Prostate gland (tissue), 2 donors: ENCODE results near the gene RPL28. TPM values are rescaled to one million over a fixed set of nuclear protein-coding genes. Genes with fewer than 3 reads are reported as not detected.
"Not testable (repeated sequence)": the region's sequence is repeated elsewhere in the genome, so short reads cannot be mapped to it uniquely, and the experiment has no call there.

Experiments used
- DNase-seq: peaks from one replicate; pipeline ENCODE4 v3.0.0-alpha.2; 2019; ENCODE audit warnings: low spot score
- H3K27ac ChIP-seq, 2 donors: fragments of 200-600 bp; sonication (generic); 2 replicates each; pipeline ENCODE4 v1.5.1; 2017 to 2019
- H3K27me3 ChIP-seq: fragments of 200-600 bp; sonication (generic); replicated peaks from 2 replicates; pipeline ENCODE4 v1.5.1; 2019; ENCODE audit not compliant: insufficient read depth
- H3K36me3 ChIP-seq, 2 donors: fragments of 200-600 bp; sonication (generic); 1 replicate in 1 of 2; 2 replicates in 1 of 2; pipeline versions ENCODE4 v1.5.1 to v1.8.1; 2017 to 2019
- H3K4me1 ChIP-seq: fragments of 200-600 bp; sonication (generic); replicated peaks from 2 replicates; pipeline ENCODE4 v1.5.1; 2019
- H3K4me3 ChIP-seq, 2 donors: fragments of 200-600 bp; sonication (generic); 2 replicates each; pipeline ENCODE4 v1.5.1; 2017 to 2019
- H3K9me3 ChIP-seq: fragments of 200-600 bp; sonication (generic); 2 replicates; pipeline ENCODE4 v1.5.1; 2017
- POLR2A ChIP-seq: fragments of 450-650 bp; IDR thresholded peaks from one replicate; pipeline ENCODE4 v1.6.1; 2016; ENCODE audit warnings: antibody characterized with exemption, mild to moderate bottlenecking
- POLR2AphosphoS5 ChIP-seq: sonication (generic); formaldehyde crosslinking; IDR thresholded peaks from one replicate; pipeline ENCODE4 v1.6.1; 2017; ENCODE audit warnings: antibody characterized with exemption
- WGBS: methylation state at CpG from one replicate; pipeline ENCODE4 v1.1.5; 2018; 5-methylcytosine and 5-hydroxymethylcytosine counted together
- intact Hi-C: fragments of 100-400 bp; cut with DNase I; formaldehyde crosslinking; loops from one replicate; pipeline ENCODE4 v1.14.2; 2022
- total RNA-seq, 2 donors: library from RNA; depleted of rRNA; stranded (reverse); fragments of >200 nt; gene quantifications; one replicate each; pipeline ENCODE4 v1.1.0, GENCODE V29; 2016
- TF ChIP-seq, protein P1 (sequence below), 4 experiments: fragments of 200-600 bp in 2 of 4; fragments of 450-650 bp in 2 of 4; sonication (generic) in 2 of 4; IDR thresholded peaks; 1 replicate in 3 of 4; 2 replicates in 1 of 4; pipeline ENCODE4 v1.5.1; 2016 to 2019; ENCODE audit warnings: antibody characterized with exemption in 4 of 4, mild to moderate bottlenecking in 2 of 4, moderate library complexity in 2 of 4

RPL28 gene
- total RNA-seq, 2 donors from 2014 or later, result 439 to 554 TPM

DNA sequence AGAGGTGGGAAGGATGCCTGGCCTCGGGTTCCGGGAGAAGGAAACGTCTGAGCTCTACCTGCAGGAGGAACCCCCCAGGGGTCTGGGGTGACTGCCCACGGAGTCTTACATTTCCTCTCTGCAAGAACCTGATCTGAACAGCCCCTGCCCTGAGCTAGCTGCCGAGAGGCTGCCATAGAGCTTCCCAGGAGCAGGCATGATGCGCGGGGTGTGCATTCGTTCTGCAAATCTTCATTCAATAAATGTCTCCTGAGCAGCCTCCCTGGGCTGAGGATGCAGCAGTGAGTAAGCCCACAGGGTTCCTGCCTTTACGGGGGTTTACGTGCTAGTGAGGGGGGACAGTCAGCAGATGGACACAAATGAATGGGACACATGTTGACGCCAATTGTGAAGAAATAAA, 58.9 kb downstream of the RPL28 start:
- H3K36me3 ChIP-seq, result no peaks in the 10 kb centered on the region
- TF ChIP-seq POLR2AphosphoS5, result no peak
- TF ChIP-seq POLR2A, result no peak
- TF ChIP-seq, protein P1, sequence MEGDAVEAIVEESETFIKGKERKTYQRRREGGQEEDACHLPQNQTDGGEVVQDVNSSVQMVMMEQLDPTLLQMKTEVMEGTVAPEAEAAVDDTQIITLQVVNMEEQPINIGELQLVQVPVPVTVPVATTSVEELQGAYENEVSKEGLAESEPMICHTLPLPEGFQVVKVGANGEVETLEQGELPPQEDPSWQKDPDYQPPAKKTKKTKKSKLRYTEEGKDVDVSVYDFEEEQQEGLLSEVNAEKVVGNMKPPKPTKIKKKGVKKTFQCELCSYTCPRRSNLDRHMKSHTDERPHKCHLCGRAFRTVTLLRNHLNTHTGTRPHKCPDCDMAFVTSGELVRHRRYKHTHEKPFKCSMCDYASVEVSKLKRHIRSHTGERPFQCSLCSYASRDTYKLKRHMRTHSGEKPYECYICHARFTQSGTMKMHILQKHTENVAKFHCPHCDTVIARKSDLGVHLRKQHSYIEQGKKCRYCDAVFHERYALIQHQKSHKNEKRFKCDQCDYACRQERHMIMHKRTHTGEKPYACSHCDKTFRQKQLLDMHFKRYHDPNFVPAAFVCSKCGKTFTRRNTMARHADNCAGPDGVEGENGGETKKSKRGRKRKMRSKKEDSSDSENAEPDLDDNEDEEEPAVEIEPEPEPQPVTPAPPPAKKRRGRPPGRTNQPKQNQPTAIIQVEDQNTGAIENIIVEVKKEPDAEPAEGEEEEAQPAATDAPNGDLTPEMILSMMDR (IDR thresholded peaks at IDR 0.05), result no peak
- H3K4me3 ChIP-seq, result no peak overlapping the region
- H3K27ac ChIP-seq, result no peak overlapping the region
- intact Hi-C loops, result no loop called here
- H3K27me3 ChIP-seq, result peaks cover 32% of the 10 kb centered on the region
- no peak for DNase-seq
- H3K9me3 ChIP-seq, result no peaks in the 10 kb centered on the region
- 37% methylated on average over 11 of the region's 11 CpGs for WGBS
- H3K4me1 ChIP-seq, result no peaks in the 10 kb centered on the region

DNA sequence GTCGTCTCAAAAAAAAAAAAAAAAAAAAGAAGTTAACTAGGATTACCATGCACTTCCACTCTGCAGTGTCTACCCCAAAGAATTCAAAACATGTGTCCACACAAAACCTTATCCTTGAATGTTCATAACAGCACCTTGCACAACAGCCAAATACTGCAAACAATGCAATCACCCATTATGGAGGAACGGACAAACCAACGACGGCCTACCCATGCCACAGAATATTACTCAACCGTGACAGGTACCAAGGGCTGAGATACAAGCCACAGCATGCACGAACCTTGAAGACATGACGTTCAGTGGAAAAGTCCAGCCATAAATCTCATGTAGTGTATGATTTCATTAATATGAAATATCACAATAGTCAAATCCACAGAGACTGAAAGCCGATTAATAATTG, 60.3 kb downstream of the RPL28 start:
- peak; percentile 18 for DNase-seq
- 43% methylated on average over 8 of the region's 8 CpGs for WGBS
- intact Hi-C loops, result no loop called here
- peaks cover 20% of the 10 kb centered on the region for H3K27me3 ChIP-seq
- no peak overlapping the region for H3K27ac ChIP-seq
- TF ChIP-seq POLR2AphosphoS5, result peak; percentile 36
- TF ChIP-seq, protein P1 (IDR thresholded peaks at IDR 0.05), result no peak
- TF ChIP-seq POLR2A, result no peak
- H3K9me3 ChIP-seq, result no peaks in the 10 kb centered on the region
- H3K4me3 ChIP-seq, result no peak overlapping the region
- H3K36me3 ChIP-seq, result no peaks in the 10 kb centered on the region
- no peaks in the 10 kb centered on the region for H3K4me1 ChIP-seq

DNA sequence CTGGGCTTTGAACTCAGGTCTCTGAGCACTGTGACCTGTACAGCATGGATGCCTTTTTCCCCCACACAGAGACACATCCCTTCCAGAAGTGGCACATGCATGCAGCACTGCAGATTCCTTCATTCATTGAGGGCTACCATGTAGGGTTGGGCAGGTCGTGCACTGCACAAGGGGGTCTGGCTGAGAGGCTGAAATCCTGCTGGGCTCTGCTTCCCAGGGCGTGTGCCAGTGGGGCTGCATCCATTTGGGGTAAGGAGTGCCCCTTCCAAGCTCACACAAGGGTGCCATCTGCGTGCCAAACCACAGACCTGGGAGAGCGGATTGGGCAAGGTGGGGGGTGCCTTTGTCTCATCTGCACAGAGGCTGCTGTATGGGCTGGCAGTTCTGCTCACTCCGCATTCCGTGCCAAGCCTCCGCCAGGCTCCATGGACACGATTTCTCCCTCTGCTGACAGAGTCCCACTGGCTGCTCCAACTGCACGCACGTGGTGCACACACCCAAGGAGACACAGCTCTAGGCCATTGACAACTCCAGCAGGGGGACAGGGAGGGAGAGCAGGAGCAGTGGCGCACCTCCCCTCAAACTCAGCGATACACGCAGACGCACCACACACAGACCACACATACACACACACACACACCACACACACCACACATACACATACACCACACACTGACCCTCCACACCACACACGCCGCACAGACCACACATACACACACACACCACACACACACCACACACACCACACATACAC, 61.9 kb downstream of the RPL28 start:
- H3K27me3 ChIP-seq, result peaks cover 26% of the 10 kb centered on the region
- peak; percentile 33 for DNase-seq
- WGBS, result 20% methylated on average over 16 of the region's 16 CpGs

DNA sequence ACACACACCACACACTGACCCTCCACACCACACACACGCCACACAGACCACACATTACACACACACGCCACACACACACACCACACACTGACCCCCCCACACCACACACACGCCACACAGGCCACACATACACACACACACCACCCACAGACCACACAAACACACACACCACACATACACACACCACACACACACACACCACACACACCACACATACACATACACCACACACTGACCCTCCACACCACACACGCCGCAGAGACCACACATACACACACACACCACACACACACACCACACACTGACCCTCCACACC, 62.4 kb downstream of the RPL28 start:
- H3K4me3 ChIP-seq, DNase-seq, H3K36me3 ChIP-seq, intact Hi-C loops, H3K9me3 ChIP-seq, H3K27ac ChIP-seq: not testable (repeated sequence)
- Histone ChIP-seq H3K4me1 (peaks cover 13% of the 10 kb centered on the region), H3K27me3 (peaks cover 26% of the 10 kb centered on the region)
- 90% methylated on average over 5 of the region's 5 CpGs for WGBS

More for the DNA sequence above, 61.9 kb downstream of the RPL28 start:
- TF ChIP-seq POLR2A, result no peak
- TF ChIP-seq POLR2AphosphoS5, result no peak
- Histone ChIP-seq H3K4me3 (no peak overlapping the region), H3K4me1 (peaks cover 13% of the 10 kb centered on the region), H3K27ac (no peak overlapping the region), H3K36me3 (no peaks in the 10 kb centered on the region), H3K9me3 (no peaks in the 10 kb centered on the region)
- intact Hi-C loops, result no loop called here

DNA sequence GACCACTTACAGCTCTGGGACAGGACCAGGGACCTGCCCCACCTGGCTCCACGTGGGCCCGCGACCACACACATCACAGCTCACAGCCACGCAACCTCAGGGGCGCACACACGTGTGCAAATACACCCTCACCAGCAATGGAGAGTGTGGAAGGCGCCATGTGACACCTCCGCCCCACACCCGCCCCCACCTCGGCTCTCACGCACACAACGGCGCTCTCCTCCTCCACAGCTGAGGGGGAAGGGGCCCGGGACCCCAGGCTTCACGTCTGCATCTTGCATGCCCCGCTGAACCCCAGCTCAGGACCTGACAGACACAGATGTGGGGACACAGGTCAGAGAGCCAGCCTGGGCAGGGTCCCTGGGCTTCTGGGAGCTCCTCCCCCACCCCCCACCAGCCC, 63.7 kb downstream of the RPL28 start:
- Histone ChIP-seq H3K27me3 (peaks cover 15% of the 10 kb centered on the region), H3K36me3 (no peaks in the 10 kb centered on the region), H3K4me1 (peaks cover 13% of the 10 kb centered on the region), H3K27ac (no peak overlapping the region), H3K4me3 (no peak overlapping the region), H3K9me3 (no peaks in the 10 kb centered on the region)
- WGBS, result 32% methylated on average over 16 of the region's 16 CpGs
- intact Hi-C loops, result no loop called here
- DNase-seq, result no peak
- TF ChIP-seq POLR2AphosphoS5 (no peak), POLR2A (no peak)

DNA sequence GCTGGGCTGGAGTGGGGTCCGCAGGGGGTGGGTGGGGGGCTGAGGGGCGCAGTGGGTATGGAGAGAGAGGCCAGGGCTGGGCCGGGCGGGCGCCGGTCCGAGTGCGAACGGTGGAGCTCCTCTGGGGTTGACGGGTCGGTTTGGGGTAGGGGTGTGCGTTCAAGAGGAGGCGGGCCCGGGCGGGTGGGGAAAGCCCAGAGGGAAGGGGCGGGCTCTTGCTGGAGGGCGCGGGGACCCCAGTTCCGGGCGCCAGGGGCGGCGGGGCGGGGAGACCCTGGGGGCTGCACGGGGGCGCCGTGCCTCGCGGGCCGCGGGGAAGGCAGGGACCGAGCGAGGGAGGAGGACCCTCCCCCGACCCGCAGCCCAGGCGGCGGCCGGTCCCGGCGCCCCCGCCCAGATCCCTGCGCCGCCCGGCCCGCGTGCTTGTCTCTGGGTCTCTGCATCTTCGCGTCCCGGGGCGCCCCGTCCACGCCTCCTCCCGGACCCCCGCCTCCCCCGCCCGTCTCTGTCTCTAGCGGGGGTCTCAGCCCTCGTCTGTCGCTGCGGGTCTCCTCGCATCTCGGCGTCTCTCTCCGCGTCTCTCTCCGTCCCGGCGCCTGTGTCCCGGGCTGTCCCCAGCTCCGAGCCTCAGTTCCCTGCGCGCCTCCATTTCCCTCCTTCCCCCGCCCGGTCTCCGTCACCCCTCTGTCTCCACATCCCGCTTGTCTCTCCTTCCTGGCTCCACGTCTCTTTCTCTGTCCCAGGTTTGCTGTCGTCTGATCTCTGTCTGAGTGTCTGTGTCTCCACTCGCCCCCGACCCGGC, 65.6 kb downstream of the RPL28 start:
- Histone ChIP-seq H3K9me3 (no peaks in the 10 kb centered on the region), H3K27ac (no peak overlapping the region), H3K27me3 (peaks cover 9% of the 10 kb centered on the region), H3K4me1 (peaks cover 13% of the 10 kb centered on the region), H3K36me3 (no peaks in the 10 kb centered on the region), H3K4me3 (no peak overlapping the region)
- under 1% methylated on average over 58 of the region's 80 CpGs for WGBS
- no peak for DNase-seq
- TF ChIP-seq, protein P1 (IDR thresholded peaks at IDR 0.05), result no peak
- intact Hi-C loops, result no loop called here
